Naive thymus-derived CD8-positive, alpha-beta T cell (primary cell): ENCODE results near the gene HSDL2. TPM values are rescaled to one million over a fixed set of nuclear protein-coding genes. Genes with fewer than 3 reads are reported as not detected.

ENCODE experiments used
- ATAC-seq, 2 donors: fragments of 150-1000 bp; cut with Tn5 transposase in 1 of 2; sonication (Bioruptor Pico), chemical (Tn5 transposase) in 1 of 2; 1 replicate in 1 of 2; 2 replicates in 1 of 2; pipeline ENCODE4 v1.10.0; 2021; ENCODE audit warnings: mild to moderate bottlenecking in 2 of 2, moderate library complexity in 2 of 2
- POLR2A ChIA-PET: fragments of 350-600 bp; sonication (Branson Sonifier 250); formaldehyde crosslinking; loops from one replicate; lab custom pipeline; 2021; ENCODE audit warnings: antibody characterized with exemption; lab: Charles Lee
- DNase-seq, 10 donors: peaks; one replicate each; pipeline versions ENCODE4 v3.0.0 to v3.0.0-alpha.2; 2020 to 2022
- H3K27ac Mint-ChIP-seq, 10 donors: one replicate each; pipeline ENCODE4 v1.8.0; 2020 to 2022; ENCODE audit warnings: mild to moderate bottlenecking in 10 of 10, mixed read lengths in 10 of 10, moderate library complexity in 4 of 10, inconsistent platforms in 1 of 10
- H3K27me3 Mint-ChIP-seq, 5 donors: one replicate each; pipeline ENCODE4 v1.8.0; 2021 to 2022; ENCODE audit warnings: mixed read lengths in 5 of 5
- H3K36me3 Mint-ChIP-seq, 3 donors: one replicate each; pipeline ENCODE4 v1.8.0; 2020 to 2022; ENCODE audit warnings: mixed read lengths in 3 of 3, mild to moderate bottlenecking in 2 of 3, inconsistent platforms in 1 of 3
- H3K4me1 Mint-ChIP-seq, 4 donors: one replicate each; pipeline ENCODE4 v1.8.0; 2021 to 2022; ENCODE audit warnings: mixed read lengths in 4 of 4
- H3K4me3 Mint-ChIP-seq, 10 donors: one replicate each; pipeline ENCODE4 v1.8.0; 2020 to 2022; ENCODE audit warnings: mild to moderate bottlenecking in 10 of 10, mixed read lengths in 10 of 10, moderate library complexity in 6 of 10, inconsistent platforms in 1 of 10
- H3K9me3 Mint-ChIP-seq, 9 donors: one replicate each; pipeline ENCODE4 v1.8.0; 2020 to 2022; ENCODE audit warnings: mixed read lengths in 9 of 9, mild to moderate bottlenecking in 3 of 9, inconsistent platforms in 1 of 9, moderate library complexity in 1 of 9
- polyA plus RNA-seq, 3 donors: library from polyadenylated mRNA; unstranded; fragments of 300-500 nt; fragmentation: Illumina TruSeq; gene quantifications; one replicate each; pipeline ENCODE4 v1.2.3, GENCODE V29; 2021
- total RNA-seq, 8 experiments: library from RNA in 2 of 8; stranded (reverse) in 2 of 8; gene quantifications; one replicate each; pipeline ENCODE4 v1.2.3 and lab custom pipeline; 2021 to 2026

Gene HSDL2
- total and polyA plus RNA-seq, 5 experiments from 2014 or later, result 13.2 to 25.0 (median 17.2) TPM

GRCh38 chr9:112437406-112437805 is 57.5 kb downstream of the HSDL2 start:
- Mint-ChIP-seq H3K4me1 (no peaks in the 10 kb centered on the region), H3K27ac (no peak overlapping the region), H3K9me3 (no peaks in the 10 kb centered on the region), H3K27me3 (no peaks in the 10 kb centered on the region), H3K4me3 (no peak overlapping the region), H3K36me3 (peaks cover 0 to 23% (median 1%) of the 10 kb centered on the region in 3 donors)
- DNase-seq (no peak), ATAC-seq (no peak)
- POLR2A ChIA-PET, result no interaction called here

GRCh38 chr9:112439171-112439570 is 59.3 kb downstream of the HSDL2 start:
- Mint-ChIP-seq H3K4me3 (no peak overlapping the region), H3K27ac (no peak overlapping the region), H3K9me3 (no peaks in the 10 kb centered on the region), H3K4me1 (peaks cover 0 to 2% (median 0%) of the 10 kb centered on the region in 4 donors), H3K27me3 (no peaks in the 10 kb centered on the region), H3K36me3 (peaks cover 0 to 22% (median 1%) of the 10 kb centered on the region in 3 donors)
- no peak for ATAC-seq
- POLR2A ChIA-PET, result no interaction called here
- DNase-seq, result no peak

- Mint-ChIP-seq H3K9me3 (no peaks in the 10 kb centered on the region), H3K36me3 (peaks cover 0 to 22% (median 1%) of the 10 kb centered on the region in 3 donors), H3K4me1 (peaks cover 0 to 2% (median 0%) of the 10 kb centered on the region in 4 donors), H3K27ac (no peak overlapping the region), H3K27me3 (no peaks in the 10 kb centered on the region), H3K4me3 (no peak overlapping the region)
- DNase-seq, result no peak
- no peak for ATAC-seq
- POLR2A ChIA-PET, result no interaction called here
Measured at GRCh38 chr9:112439825-112440224, 59.9 kb downstream of the HSDL2 start.

- no peaks in the 10 kb centered on the region for H3K9me3 Mint-ChIP-seq
- H3K36me3 Mint-ChIP-seq, result peaks cover 0 to 26% (median 5%) of the 10 kb centered on the region in 3 donors
- POLR2A ChIA-PET, result interaction anchor here (1.9 kb wide), 1 partner anchor 44 kb away, joined by 5 read pairs; the partner anchor contains the start of gene KIAA1958
- no peaks in the 10 kb centered on the region for H3K27me3 Mint-ChIP-seq
- H3K27ac Mint-ChIP-seq, result no peak overlapping the region
- ATAC-seq (no peak), DNase-seq (peak in 7 of 10 donors; percentile 9 to 48 (median 27))
- no peak overlapping the region for H3K4me3 Mint-ChIP-seq
- peaks cover 0 to 29% (median 1%) of the 10 kb centered on the region in 4 donors for H3K4me1 Mint-ChIP-seq
Measured at GRCh38 chr9:112443200-112443599, 63.3 kb downstream of the HSDL2 start.

GRCh38 chr9:112443636-112444035 is 63.7 kb downstream of the HSDL2 start:
- Mint-ChIP-seq H3K4me1 (peaks cover 0 to 29% (median 1%) of the 10 kb centered on the region in 4 donors), H3K9me3 (no peaks in the 10 kb centered on the region), H3K36me3 (peaks cover 0 to 22% (median 5%) of the 10 kb centered on the region in 3 donors), H3K27ac (no peak overlapping the region), H3K27me3 (no peaks in the 10 kb centered on the region), H3K4me3 (no peak overlapping the region)
- POLR2A ChIA-PET, result interaction anchor here (1.9 kb wide), 1 partner anchor 43 kb away, joined by 5 read pairs; the partner anchor contains the start of gene KIAA1958
- ATAC-seq (no peak), DNase-seq (no peak)

GRCh38 chr9:112445196-112445595 is 65.3 kb downstream of the HSDL2 start:
- no peak for ATAC-seq
- H3K4me3 Mint-ChIP-seq, result no peak overlapping the region
- no peak for DNase-seq
- peaks cover 0 to 29% (median 1%) of the 10 kb centered on the region in 4 donors for H3K4me1 Mint-ChIP-seq
- POLR2A ChIA-PET, result interaction anchor here (0.6 kb wide), 1 partner anchor 41 kb away, joined by 3 read pairs; the partner anchor contains the start of gene KIAA1958
- H3K27me3 Mint-ChIP-seq, result no peaks in the 10 kb centered on the region
- H3K36me3 Mint-ChIP-seq, result peaks cover 0 to 22% (median 4%) of the 10 kb centered on the region in 3 donors
- H3K9me3 Mint-ChIP-seq, result no peaks in the 10 kb centered on the region
- no peak overlapping the region for H3K27ac Mint-ChIP-seq

GRCh38 chr9:112446080-112446479 is 66.2 kb downstream of the HSDL2 start:
- Mint-ChIP-seq H3K4me1 (peaks cover 0 to 33% (median 3%) of the 10 kb centered on the region in 4 donors), H3K9me3 (no peaks in the 10 kb centered on the region), H3K27me3 (no peaks in the 10 kb centered on the region), H3K4me3 (no peak overlapping the region), H3K36me3 (peaks cover 0 to 19% (median 4%) of the 10 kb centered on the region in 3 donors), H3K27ac (peak overlapping the region in 2 of 10 donors; percentile 45 to 57)
- ATAC-seq, result no peak
- POLR2A ChIA-PET, result no interaction called here
- DNase-seq, result no peak

- H3K4me1 Mint-ChIP-seq, result peaks cover 0 to 37% (median 4%) of the 10 kb centered on the region in 4 donors
- POLR2A ChIA-PET, result no interaction called here
- ATAC-seq, result no peak
- H3K27me3 Mint-ChIP-seq, result no peaks in the 10 kb centered on the region
- peaks cover 0 to 19% (median 4%) of the 10 kb centered on the region in 3 donors for H3K36me3 Mint-ChIP-seq
- H3K4me3 Mint-ChIP-seq, result no peak overlapping the region
- no peaks in the 10 kb centered on the region for H3K9me3 Mint-ChIP-seq
- DNase-seq, result no peak
- H3K27ac Mint-ChIP-seq, result peak overlapping the region in 1 of 10 donors; percentile 36
Measured at GRCh38 chr9:112446526-112446925, 66.6 kb downstream of the HSDL2 start.

- Mint-ChIP-seq H3K27me3 (no peaks in the 10 kb centered on the region), H3K4me3 (no peak overlapping the region), H3K4me1 (peaks cover 0 to 40% (median 4%) of the 10 kb centered on the region in 4 donors), H3K9me3 (no peaks in the 10 kb centered on the region), H3K36me3 (peaks cover 0 to 14% (median 4%) of the 10 kb centered on the region in 3 donors), H3K27ac (no peak overlapping the region)
- POLR2A ChIA-PET, result no interaction called here
- DNase-seq (no peak), ATAC-seq (no peak)
Measured at GRCh38 chr9:112447283-112447761, 67.4 kb downstream of the HSDL2 start.

- H3K27me3 Mint-ChIP-seq, result no peaks in the 10 kb centered on the region
- no peak overlapping the region for H3K27ac Mint-ChIP-seq
- H3K4me3 Mint-ChIP-seq, result no peak overlapping the region
- H3K36me3 Mint-ChIP-seq, result peaks cover 8 to 44% (median 34%) of the 10 kb centered on the region in 3 donors
- POLR2A ChIA-PET, result interaction anchor here (0.7 kb wide), 2 partner anchors 7 to 25 kb away, joined by 3 to 4 read pairs; no protein-coding TSS in a partner anchor
- H3K9me3 Mint-ChIP-seq, result peaks cover 0 to 3% (median 0%) of the 10 kb centered on the region in 9 donors
- no peaks in the 10 kb centered on the region for H3K4me1 Mint-ChIP-seq
- ATAC-seq, result no peak
- no peak for DNase-seq
Measured at GRCh38 chr9:112462855-112463254, 82.9 kb downstream of the HSDL2 start.

GRCh38 chr9:112465352-112465751 is 85.4 kb downstream of the HSDL2 start:
- DNase-seq (no peak), ATAC-seq (no peak)
- H3K4me1 Mint-ChIP-seq, result no peaks in the 10 kb centered on the region
- no peak overlapping the region for H3K4me3 Mint-ChIP-seq
- no peaks in the 10 kb centered on the region for H3K27me3 Mint-ChIP-seq
- no peak overlapping the region for H3K27ac Mint-ChIP-seq
- POLR2A ChIA-PET, result no interaction called here
- peaks cover 0 to 3% (median 0%) of the 10 kb centered on the region in 9 donors for H3K9me3 Mint-ChIP-seq
- peaks cover 5 to 43% (median 34%) of the 10 kb centered on the region in 3 donors for H3K36me3 Mint-ChIP-seq

GRCh38 chr9:112472996-112473395 is 93.1 kb downstream of the HSDL2 start:
- ATAC-seq, result no peak
- Mint-ChIP-seq H3K4me3 (no peak overlapping the region), H3K36me3 (peaks cover 11 to 33% (median 32%) of the 10 kb centered on the region in 3 donors), H3K4me1 (no peaks in the 10 kb centered on the region), H3K9me3 (peaks cover 0 to 14% (median 3%) of the 10 kb centered on the region in 9 donors), H3K27ac (no peak overlapping the region), H3K27me3 (no peaks in the 10 kb centered on the region)
- POLR2A ChIA-PET, result no interaction called here
- DNase-seq, result no peak

GRCh38 chr9:112473986-112474385 is 94.1 kb downstream of the HSDL2 start:
- Mint-ChIP-seq H3K36me3 (peaks cover 15 to 30% (median 27%) of the 10 kb centered on the region in 3 donors), H3K27ac (peak overlapping the region in 1 of 10 donors; percentile 46), H3K4me1 (peaks cover 0 to 2% (median 0%) of the 10 kb centered on the region in 4 donors), H3K4me3 (no peak overlapping the region), H3K9me3 (peaks cover 0 to 23% (median 4%) of the 10 kb centered on the region in 9 donors), H3K27me3 (no peaks in the 10 kb centered on the region)
- POLR2A ChIA-PET, result no interaction called here
- DNase-seq, result no peak
- ATAC-seq, result no peak
